ENCODE measurements around the gene ZIC1.

ZIC1 gene

GRCh38 chr3:147383617-147384016, 25.5 kb upstream of the ZIC1 start:
- no peak overlapping the region for H2AFZ ChIP-seq (ENCODE audit: low read length)
- no peaks in the 10 kb centered on the region for H3K79me2 ChIP-seq (ENCODE audit: low read length)
- no peak overlapping the region for H3K9ac ChIP-seq (ENCODE audit: low read length)
- H3K27ac ChIP-seq (ENCODE audit: low read length), result no peak overlapping the region
- H3K9me2 ChIP-seq (replicated peaks; ENCODE audit: insufficient read depth, low read length), result no peaks in the 10 kb centered on the region
- no peaks in the 10 kb centered on the region for H3K9me3 ChIP-seq (replicated peaks; ENCODE audit: insufficient read depth, low read length)
- no peak for TF ChIP-seq EZH2phosphoT487 (IDR thresholded peaks at IDR 0.05; ENCODE audit: low read length)
- TF ChIP-seq CTCF (IDR thresholded peaks at IDR 0.05; ENCODE audit: low read length), result 0 out of 2 replicates have a peak, but pooled peaks have one; percentile 12
- no peaks in the 10 kb centered on the region for H3K4me1 ChIP-seq (ENCODE audit: low read length)
- no peaks in the 10 kb centered on the region for H3F3A ChIP-seq (ENCODE audit: insufficient read depth, low read length)
- no peaks in the 10 kb centered on the region for H3K27me3 ChIP-seq (replicated peaks; ENCODE audit: insufficient read depth, low read length)
- no peak overlapping the region for H3K4me2 ChIP-seq (ENCODE audit: low read depth, low read length)
- no peak overlapping the region for H3K4me3 ChIP-seq (ENCODE audit: low read length)
- no peak for DNase-seq
- no peaks in the 10 kb centered on the region for H4K20me1 ChIP-seq (ENCODE audit: insufficient read depth, low read length)
- no peaks in the 10 kb centered on the region for H3K36me3 ChIP-seq (replicated peaks; ENCODE audit: insufficient read depth, low read length)

GRCh38 chr3:147384210-147385058, 24.7 kb upstream of the ZIC1 start:
- TF ChIP-seq CTCF (IDR thresholded peaks at IDR 0.05; ENCODE audit: low read length) (no peak), EZH2 (optimal IDR thresholded peaks at IDR 0.05; ENCODE audit: low read depth, low read length) (no peak), EZH2phosphoT487 (IDR thresholded peaks at IDR 0.05; ENCODE audit: low read length) (no peak)
- no peak for DNase-seq

GRCh38 chr3:147385059-147386012, 23.8 kb upstream of the ZIC1 start:
- no peak overlapping the region for H3K27ac ChIP-seq (ENCODE audit: low read length)
- H3F3A ChIP-seq (ENCODE audit: insufficient read depth, low read length), result no peaks in the 10 kb centered on the region
- H3K9me3 ChIP-seq (replicated peaks; ENCODE audit: insufficient read depth, low read length), result no peaks in the 10 kb centered on the region
- TF ChIP-seq CTCF (IDR thresholded peaks at IDR 0.05; ENCODE audit: low read length), result no peak
- TF ChIP-seq EZH2phosphoT487 (IDR thresholded peaks at IDR 0.05; ENCODE audit: low read length), result no peak
- no peak for TF ChIP-seq EZH2 (optimal IDR thresholded peaks at IDR 0.05; ENCODE audit: low read depth, low read length)
- H3K4me2 ChIP-seq (ENCODE audit: low read depth, low read length), result no peak overlapping the region
- no peaks in the 10 kb centered on the region for H3K79me2 ChIP-seq (ENCODE audit: low read length)
- no peak for DNase-seq
- H3K4me1 ChIP-seq (ENCODE audit: low read length), result no peaks in the 10 kb centered on the region
- no peaks in the 10 kb centered on the region for H3K27me3 ChIP-seq (replicated peaks; ENCODE audit: insufficient read depth, low read length)
- no peaks in the 10 kb centered on the region for H4K20me1 ChIP-seq (ENCODE audit: insufficient read depth, low read length)
- no peak overlapping the region for H3K4me3 ChIP-seq (ENCODE audit: low read length)
- no peak overlapping the region for H3K9ac ChIP-seq (ENCODE audit: low read length)
- H2AFZ ChIP-seq (ENCODE audit: low read length), result no peak overlapping the region
- H3K36me3 ChIP-seq (replicated peaks; ENCODE audit: insufficient read depth, low read length), result no peaks in the 10 kb centered on the region
- H3K9me2 ChIP-seq (replicated peaks; ENCODE audit: insufficient read depth, low read length), result no peaks in the 10 kb centered on the region

More at GRCh38 chr3:147384210-147385058, 24.7 kb upstream of the ZIC1 start:
- Histone ChIP-seq H4K20me1 (ENCODE audit: insufficient read depth, low read length) (no peaks in the 10 kb centered on the region), H3F3A (ENCODE audit: insufficient read depth, low read length) (no peaks in the 10 kb centered on the region), H3K27me3 (replicated peaks; ENCODE audit: insufficient read depth, low read length) (no peaks in the 10 kb centered on the region), H3K79me2 (ENCODE audit: low read length) (no peaks in the 10 kb centered on the region), H3K4me1 (ENCODE audit: low read length) (no peaks in the 10 kb centered on the region), H3K4me3 (ENCODE audit: low read length) (no peak overlapping the region), H3K4me2 (ENCODE audit: low read depth, low read length) (no peak overlapping the region), H3K9me2 (replicated peaks; ENCODE audit: insufficient read depth, low read length) (no peaks in the 10 kb centered on the region), H3K9me3 (replicated peaks; ENCODE audit: insufficient read depth, low read length) (no peaks in the 10 kb centered on the region), H3K9ac (ENCODE audit: low read length) (no peak overlapping the region), H3K36me3 (replicated peaks; ENCODE audit: insufficient read depth, low read length) (no peaks in the 10 kb centered on the region), H3K27ac (ENCODE audit: low read length) (no peak overlapping the region), H2AFZ (ENCODE audit: low read length) (no peak overlapping the region)

All from MM.1S (cell line).